ENCODE data around the gene PDE8B. TPM values are rescaled to one million over a fixed set of nuclear protein-coding genes. Genes with fewer than 3 reads are reported as not detected.

Gene PDE8B
- total RNA-seq, 4 donors from 2014 or later = 13.0 to 54.4 (median 27.3) TPM

GRCh38 chr5:77251921-77252320 lies 41.4 kb downstream of the PDE8B start:
- intact Hi-C loops (cut with DNase I; ENCODE audit: low total_unique reads) = no loop called here
- Histone ChIP-seq H3K4me1 (no peaks in the 10 kb centered on the region), H3K27ac (no peak overlapping the region), H3K36me3 (no peaks in the 10 kb centered on the region), H3K27me3 (no peaks in the 10 kb centered on the region), H3K4me3 (no peak overlapping the region), H3K9me3 (no peaks in the 10 kb centered on the region)
- TF ChIP-seq CTCF (IDR thresholded peaks at IDR 0.05) (no peak), POLR2A (IDR thresholded peaks at IDR 0.05) (no peak)
- no peak for DNase-seq

- no peaks in the 10 kb centered on the region for H3K4me1 ChIP-seq
- H3K9me3 ChIP-seq = no peaks in the 10 kb centered on the region
- TF ChIP-seq POLR2A (IDR thresholded peaks at IDR 0.05) = no peak
- TF ChIP-seq CTCF (IDR thresholded peaks at IDR 0.05) = no peak
- H3K27me3 ChIP-seq = no peaks in the 10 kb centered on the region
- H3K4me3 ChIP-seq = no peak overlapping the region
- intact Hi-C loops (cut with DNase I; ENCODE audit: low total_unique reads) = no loop called here
- H3K36me3 ChIP-seq = no peaks in the 10 kb centered on the region
- H3K27ac ChIP-seq = no peak overlapping the region
- DNase-seq = no peak
Observed at GRCh38 chr5:77255617-77256016, 45.1 kb downstream of the PDE8B start.

GRCh38 chr5:77256406-77256805 lies 45.9 kb downstream of the PDE8B start:
- no peak for DNase-seq
- TF ChIP-seq CTCF (IDR thresholded peaks at IDR 0.05) = no peak
- TF ChIP-seq POLR2A (IDR thresholded peaks at IDR 0.05) = no peak
- no peaks in the 10 kb centered on the region for H3K9me3 ChIP-seq
- H3K36me3 ChIP-seq = no peaks in the 10 kb centered on the region
- H3K27me3 ChIP-seq = no peaks in the 10 kb centered on the region
- intact Hi-C loops (cut with DNase I; ENCODE audit: low total_unique reads) = no loop called here
- H3K27ac ChIP-seq = no peak overlapping the region
- no peak overlapping the region for H3K4me3 ChIP-seq
- H3K4me1 ChIP-seq = no peaks in the 10 kb centered on the region

GRCh38 chr5:77258652-77259051 lies 48.2 kb downstream of the PDE8B start:
- Histone ChIP-seq H3K4me3 (no peak overlapping the region), H3K4me1 (no peaks in the 10 kb centered on the region), H3K9me3 (no peaks in the 10 kb centered on the region), H3K27ac (no peak overlapping the region), H3K27me3 (no peaks in the 10 kb centered on the region), H3K36me3 (no peaks in the 10 kb centered on the region)
- no peak for DNase-seq
- intact Hi-C loops (cut with DNase I; ENCODE audit: low total_unique reads) = no loop called here
- TF ChIP-seq CTCF (IDR thresholded peaks at IDR 0.05) (no peak), POLR2A (IDR thresholded peaks at IDR 0.05) (no peak)

- Histone ChIP-seq H3K27me3 (no peaks in the 10 kb centered on the region), H3K4me1 (no peaks in the 10 kb centered on the region), H3K9me3 (no peaks in the 10 kb centered on the region), H3K4me3 (no peak overlapping the region), H3K27ac (no peak overlapping the region), H3K36me3 (no peaks in the 10 kb centered on the region)
- TF ChIP-seq POLR2A (IDR thresholded peaks at IDR 0.05) = no peak
- TF ChIP-seq CTCF (IDR thresholded peaks at IDR 0.05) = no peak
- intact Hi-C loops (cut with DNase I; ENCODE audit: low total_unique reads) = no loop called here
- no peak for DNase-seq
Observed at GRCh38 chr5:77259476-77259875, 49.0 kb downstream of the PDE8B start.
